Smooth muscle cell (in vitro differentiated cells): ENCODE measurements around the gene YIPF2. TPM values are rescaled to one million over a fixed set of nuclear protein-coding genes. Genes with fewer than 3 reads are reported as not detected.

Source experiments
- DNase-seq: peaks from one replicate; lab custom pipeline; 2025; ENCODE audit not compliant: unreplicated experiment; lab: John Stamatoyannopoulos, UW
- H2AFZ ChIP-seq: fragments of 200-600 bp; sonication (generic); 2 replicates; pipeline ENCODE4 v1.6.0; 2016; ENCODE audit warnings: antibody characterized with exemption, low read depth, mild to moderate bottlenecking
- H3F3A ChIP-seq: fragments of 200-600 bp; sonication (generic); 2 replicates; pipeline ENCODE4 v1.6.0; 2017; ENCODE audit warnings: antibody characterized with exemption, low read depth
- H3K27ac ChIP-seq: fragments of 200-600 bp; sonication (generic); 2 replicates; pipeline ENCODE4 v1.5.1; 2016; ENCODE audit warnings: low read depth, mild to moderate bottlenecking
- H3K27me3 ChIP-seq: fragments of 200-600 bp; sonication (generic); 2 replicates; pipeline ENCODE4 v1.6.1; 2016; ENCODE audit warnings: low read depth, mild to moderate bottlenecking
- H3K36me3 ChIP-seq: fragments of 200-600 bp; sonication (generic); 2 replicates; pipeline ENCODE4 v1.5.1; 2016; ENCODE audit warnings: low read depth
- H3K4me1 ChIP-seq: fragments of 200-600 bp; sonication (generic); 2 replicates; pipeline ENCODE4 v1.5.1; 2016; ENCODE audit warnings: low read depth
- H3K4me2 ChIP-seq: fragments of 200-600 bp; sonication (generic); 2 replicates; pipeline ENCODE4 v1.6.0; 2016; ENCODE audit warnings: mild to moderate bottlenecking
- H3K4me3 ChIP-seq: fragments of 200-600 bp; sonication (generic); 2 replicates; pipeline ENCODE4 v1.5.1; 2016; ENCODE audit warnings: mild to moderate bottlenecking
- H3K79me2 ChIP-seq: fragments of 200-600 bp; sonication (generic); 2 replicates; pipeline ENCODE4 v1.6.0; 2016; ENCODE audit warnings: low read depth, mild to moderate bottlenecking
- H3K9ac ChIP-seq: fragments of 200-600 bp; sonication (generic); 2 replicates; pipeline ENCODE4 v1.6.0; 2016; ENCODE audit warnings: low read depth
- H3K9me3 ChIP-seq: fragments of 200-600 bp; sonication (generic); replicated peaks from 2 replicates; pipeline ENCODE4 v1.5.1; 2016; ENCODE audit warnings: low read depth
- H4K20me1 ChIP-seq: fragments of 200-600 bp; sonication (generic); 2 replicates; pipeline ENCODE4 v1.6.0; 2016; ENCODE audit warnings: low read depth
- CTCF ChIP-seq: fragments of 200-600 bp; sonication (generic); IDR thresholded peaks from 2 replicates; pipeline ENCODE4 v1.5.1; 2017; ENCODE audit warnings: borderline replicate concordance, mild to moderate bottlenecking, antibody characterized with exemption; ENCODE audit not compliant: insufficient read depth, poor library complexity, severe bottlenecking
- WGBS: methylation state at CpG from one replicate; pipeline ENCODE4 v1.1.7; 2016; ENCODE audit warnings: low lambda C conversion rate; 5-methylcytosine and 5-hydroxymethylcytosine counted together
- polyA plus RNA-seq: library from polyadenylated mRNA; unstranded; fragments of >200 nt; fragmentation: Nextera tagmentation; extraction: Ambion mirVana; gene quantifications from 2 replicates; pipeline ENCODE4 v1.2.1, GENCODE V29; 2016
- total RNA-seq: library from RNA; depleted of rRNA; stranded (reverse); fragments of >200 nt; gene quantifications from 2 replicates; pipeline ENCODE4 v1.2.3, GENCODE V29; 2014

Gene YIPF2
- total and polyA plus RNA-seq, 2 experiments from 2014 or later: 90.6 to 106 TPM

GRCh38 chr19:10887616-10888367, 40.6 kb downstream of the YIPF2 start:
- TF ChIP-seq CTCF: no peak
- DNase-seq: no peak
- peaks cover 38% of the 10 kb centered on the region for H3K4me1 ChIP-seq
- H3F3A ChIP-seq: peaks cover 24% of the 10 kb centered on the region
- no peaks in the 10 kb centered on the region for H3K27me3 ChIP-seq
- no peak overlapping the region for H3K4me3 ChIP-seq
- H3K79me2 ChIP-seq: peaks cover 85% of the 10 kb centered on the region
- H3K36me3 ChIP-seq: no peaks in the 10 kb centered on the region
- H2AFZ ChIP-seq: no peak overlapping the region
- 80% methylated on average over 9 of the region's 9 CpGs for WGBS
- no peak overlapping the region for H3K9ac ChIP-seq
- peaks cover 98% of the 10 kb centered on the region for H4K20me1 ChIP-seq
- no peak overlapping the region for H3K27ac ChIP-seq
- H3K4me2 ChIP-seq: no peak overlapping the region
- H3K9me3 ChIP-seq: no peaks in the 10 kb centered on the region

- H3K27ac ChIP-seq: peak overlapping the region; percentile 84
- H3K27me3 ChIP-seq: no peaks in the 10 kb centered on the region
- peaks cover 49% of the 10 kb centered on the region for H3K4me1 ChIP-seq
- H3K36me3 ChIP-seq: no peaks in the 10 kb centered on the region
- peaks cover 100% of the 10 kb centered on the region for H4K20me1 ChIP-seq
- H3K4me2 ChIP-seq: no peak overlapping the region
- no peak overlapping the region for H2AFZ ChIP-seq
- no peak overlapping the region for H3K9ac ChIP-seq
- no peak for DNase-seq
- H3F3A ChIP-seq: peaks cover 24% of the 10 kb centered on the region
- H3K9me3 ChIP-seq: no peaks in the 10 kb centered on the region
- no peak for TF ChIP-seq CTCF
- peaks cover 92% of the 10 kb centered on the region for H3K79me2 ChIP-seq
- WGBS: 77% methylated on average over 20 of the region's 20 CpGs
- H3K4me3 ChIP-seq: no peak overlapping the region
Measured at GRCh38 chr19:10885201-10886169, 43.0 kb downstream of the YIPF2 start.

GRCh38 chr19:10884274-10884673, 44.2 kb downstream of the YIPF2 start:
- peaks cover 93% of the 10 kb centered on the region for H3K79me2 ChIP-seq
- H3K4me3 ChIP-seq: no peak overlapping the region
- DNase-seq: peak; percentile 20
- peaks cover 30% of the 10 kb centered on the region for H3F3A ChIP-seq
- H3K36me3 ChIP-seq: no peaks in the 10 kb centered on the region
- H3K9me3 ChIP-seq: no peaks in the 10 kb centered on the region
- no peak for TF ChIP-seq CTCF
- 9% methylated on average over 2 of the region's 2 CpGs for WGBS
- peak overlapping the region; percentile 84 for H3K27ac ChIP-seq
- H4K20me1 ChIP-seq: peaks cover 100% of the 10 kb centered on the region
- no peak overlapping the region for H3K9ac ChIP-seq
- no peaks in the 10 kb centered on the region for H3K27me3 ChIP-seq
- H3K4me2 ChIP-seq: peak overlapping the region; percentile 53
- H2AFZ ChIP-seq: no peak overlapping the region
- H3K4me1 ChIP-seq: peaks cover 52% of the 10 kb centered on the region
